Measurements from ENCODE around the gene MMP20.

The MMP20 gene

GRCh38 chr11:102591160-102591718 lies 33.9 kb downstream of the MMP20 start:
- no peak overlapping the region for H3K4me3 ChIP-seq (ENCODE audit: low read depth, low read length)
- TF ChIP-seq CTCF (IDR thresholded peaks at IDR 0.05; ENCODE audit: low read depth, low read length) (no peak), MAX (IDR thresholded peaks at IDR 0.05; ENCODE audit: low read depth, low read length) (no peak), POLR2A (IDR thresholded peaks at IDR 0.05; ENCODE audit: extremely low read depth, insufficient read length) (no peak), MYC (IDR thresholded peaks at IDR 0.05; ENCODE audit: low read depth, low read length) (no peak)
- DNase-seq (ENCODE audit: low read depth) = no peak

GRCh38 chr11:102590276-102591049 lies 34.7 kb downstream of the MMP20 start:
- H3K4me3 ChIP-seq (ENCODE audit: low read depth, low read length) = no peak overlapping the region
- TF ChIP-seq POLR2A (IDR thresholded peaks at IDR 0.05; ENCODE audit: extremely low read depth, insufficient read length) = no peak
- TF ChIP-seq CTCF (IDR thresholded peaks at IDR 0.05; ENCODE audit: low read depth, low read length) = no peak
- no peak for TF ChIP-seq MYC (IDR thresholded peaks at IDR 0.05; ENCODE audit: low read depth, low read length)
- no peak for TF ChIP-seq MAX (IDR thresholded peaks at IDR 0.05; ENCODE audit: low read depth, low read length)
- peak; percentile 16 for DNase-seq (ENCODE audit: low read depth)

- DNase-seq (ENCODE audit: low read depth) = peak; percentile 61
- H3K4me3 ChIP-seq (ENCODE audit: low read depth, low read length) = no peak overlapping the region
- TF ChIP-seq CTCF (IDR thresholded peaks at IDR 0.05; ENCODE audit: low read depth, low read length) (no peak), MYC (IDR thresholded peaks at IDR 0.05; ENCODE audit: low read depth, low read length) (no peak), POLR2A (IDR thresholded peaks at IDR 0.05; ENCODE audit: extremely low read depth, insufficient read length) (no peak), MAX (IDR thresholded peaks at IDR 0.05; ENCODE audit: low read depth, low read length) (no peak)
Measured at GRCh38 chr11:102589047-102589459, 36.1 kb downstream of the MMP20 start.

GRCh38 chr11:102587722-102588121 lies 37.4 kb downstream of the MMP20 start:
- H3K4me3 ChIP-seq (ENCODE audit: low read depth, low read length) = no peak overlapping the region
- DNase-seq (ENCODE audit: low read depth) = no peak
- TF ChIP-seq MYC (IDR thresholded peaks at IDR 0.05; ENCODE audit: low read depth, low read length) = no peak
- no peak for TF ChIP-seq POLR2A (IDR thresholded peaks at IDR 0.05; ENCODE audit: extremely low read depth, insufficient read length)
- TF ChIP-seq MAX (IDR thresholded peaks at IDR 0.05; ENCODE audit: low read depth, low read length) = no peak
- TF ChIP-seq CTCF (IDR thresholded peaks at IDR 0.05; ENCODE audit: low read depth, low read length) = no peak

GRCh38 chr11:102583141-102583873 lies 41.8 kb downstream of the MMP20 start:
- no peak for DNase-seq (ENCODE audit: low read depth)
- H3K4me3 ChIP-seq (ENCODE audit: low read depth, low read length) = no peak overlapping the region
- TF ChIP-seq MAX (IDR thresholded peaks at IDR 0.05; ENCODE audit: low read depth, low read length) = no peak
- no peak for TF ChIP-seq CTCF (IDR thresholded peaks at IDR 0.05; ENCODE audit: low read depth, low read length)
- no peak for TF ChIP-seq MYC (IDR thresholded peaks at IDR 0.05; ENCODE audit: low read depth, low read length)
- no peak for TF ChIP-seq POLR2A (IDR thresholded peaks at IDR 0.05; ENCODE audit: extremely low read depth, insufficient read length)

Measured in NB4 (cell line).